H9 (cell line): ENCODE results near the gene ADISSP. TPM values are rescaled to one million over a fixed set of nuclear protein-coding genes. Genes with fewer than 3 reads are reported as not detected.

Source experiments
- DNase-seq: peaks from one replicate; pipeline ENCODE4 v3.0.0-alpha.2; 2017
- H2AFZ ChIP-seq: one replicate; pipeline ENCODE4 v1.6.1; 2013; ENCODE audit warnings: mild to moderate bottlenecking, low read length, control low read depth, moderate library complexity
- H2AK5ac ChIP-seq: 2 replicates; pipeline ENCODE4 v1.6.1; 2013; ENCODE audit warnings: low read length, control low read depth, mixed read lengths; ENCODE audit not compliant: insufficient read length
- H2BK120ac ChIP-seq: one replicate; pipeline ENCODE4 v1.6.1; 2013; ENCODE audit warnings: low read depth, mild to moderate bottlenecking, low read length, control low read depth, inconsistent platforms; ENCODE audit not compliant: poor library complexity, severe bottlenecking
- H2BK12ac ChIP-seq: 2 replicates; pipeline ENCODE4 v1.6.1; 2013; ENCODE audit warnings: low read length, control low read depth, mixed read lengths, low read depth; ENCODE audit not compliant: insufficient read length
- H2BK15ac ChIP-seq: 2 replicates; pipeline ENCODE4 v1.6.1; 2013; ENCODE audit warnings: low read depth, low read length, control low read depth
- H2BK20ac ChIP-seq: one replicate; pipeline ENCODE4 v1.6.1; 2013; ENCODE audit warnings: low read depth, mild to moderate bottlenecking, low read length, control low read depth, inconsistent platforms; ENCODE audit not compliant: poor library complexity, severe bottlenecking
- H2BK5ac ChIP-seq: 2 replicates; pipeline ENCODE4 v1.6.1; 2013; ENCODE audit warnings: low read length, control low read depth, mixed read lengths; ENCODE audit not compliant: insufficient read length
- H3K14ac ChIP-seq: 2 replicates; pipeline ENCODE4 v1.6.1; 2013; ENCODE audit warnings: low read length, control low read depth; ENCODE audit not compliant: insufficient read depth
- H3K18ac ChIP-seq: 2 replicates; pipeline ENCODE4 v1.6.1; 2013; ENCODE audit warnings: low read depth, mild to moderate bottlenecking, mixed read lengths, low read length, control low read depth; ENCODE audit not compliant: insufficient read length
- H3K23ac ChIP-seq: 2 replicates; pipeline ENCODE4 v1.6.1; 2013; ENCODE audit warnings: low read length, control low read depth, mixed read lengths, low read depth; ENCODE audit not compliant: insufficient read length
- H3K23me2 ChIP-seq: 2 replicates; pipeline ENCODE4 v1.6.1; 2013; ENCODE audit warnings: low read depth, mild to moderate bottlenecking, mixed read lengths, low read length, control low read depth; ENCODE audit not compliant: insufficient read length, poor library complexity, severe bottlenecking
- H3K27ac ChIP-seq: 2 replicates; pipeline ENCODE4 v1.5.1; 2013; ENCODE audit warnings: low read length, control low read depth, mixed read lengths, low read depth; ENCODE audit not compliant: insufficient read length
- H3K27me3 ChIP-seq: 2 replicates; pipeline ENCODE4 v1.6.1; 2013; ENCODE audit warnings: low read length, control low read depth, inconsistent platforms; ENCODE audit not compliant: insufficient read depth
- H3K4ac ChIP-seq: 2 replicates; pipeline ENCODE4 v1.6.1; 2013; ENCODE audit warnings: low read depth, mild to moderate bottlenecking, control low read depth, inconsistent platforms, low read length, moderate library complexity
- H3K4me1 ChIP-seq: 2 replicates; pipeline ENCODE4 v1.6.1; 2013; ENCODE audit warnings: low read length, control low read depth, inconsistent platforms; ENCODE audit not compliant: insufficient read depth
- H3K4me2 ChIP-seq: 2 replicates; pipeline ENCODE4 v1.6.1; 2013; ENCODE audit warnings: low read length, control low read depth, mixed read lengths; ENCODE audit not compliant: insufficient read length, insufficient read depth
- H3K56ac ChIP-seq: 2 replicates; pipeline ENCODE4 v1.6.1; 2013; ENCODE audit warnings: low read depth, mild to moderate bottlenecking, mixed read lengths, low read length, control low read depth; ENCODE audit not compliant: insufficient read length
- H3K79me1 ChIP-seq: 2 replicates; pipeline ENCODE4 v1.6.1; 2013; ENCODE audit warnings: low read depth, mild to moderate bottlenecking, moderate library complexity, low read length, control low read depth, inconsistent platforms; ENCODE audit not compliant: insufficient read depth, poor library complexity, severe bottlenecking
- H3K79me2 ChIP-seq: 2 replicates; pipeline ENCODE4 v1.6.1; 2013; ENCODE audit warnings: low read length, control low read depth, inconsistent platforms; ENCODE audit not compliant: insufficient read depth
- H3K9ac ChIP-seq: 2 replicates; pipeline ENCODE4 v1.6.1; 2013; ENCODE audit warnings: low read length, control low read depth, mixed read lengths; ENCODE audit not compliant: insufficient read length; ENCODE audit errors: extremely low read depth
- H3K9me3 ChIP-seq: one replicate; pipeline ENCODE4 v1.6.1; 2013; ENCODE audit warnings: low read depth, low read length, inconsistent platforms; ENCODE audit not compliant: control insufficient read depth
- H3T11ph ChIP-seq: one replicate; pipeline ENCODE4 v1.6.1; 2013; ENCODE audit warnings: mild to moderate bottlenecking, low read length, control low read depth, inconsistent platforms
- H4K20me1 ChIP-seq: one replicate; pipeline ENCODE4 v1.6.1; 2013; ENCODE audit not compliant: control insufficient read depth, insufficient read length, insufficient read depth
- H4K5ac ChIP-seq: 2 replicates; pipeline ENCODE4 v1.6.1; 2013; ENCODE audit warnings: low read depth, mild to moderate bottlenecking, mixed read lengths, low read length, control low read depth; ENCODE audit not compliant: insufficient read length
- H4K8ac ChIP-seq: replicated peaks from 2 replicates; pipeline ENCODE4 v1.6.1; 2013; ENCODE audit warnings: low read length, control low read depth, mixed read lengths, low read depth; ENCODE audit not compliant: insufficient read length
- H4K91ac ChIP-seq: 2 replicates; pipeline ENCODE4 v1.6.1; 2013; ENCODE audit warnings: low read depth, mild to moderate bottlenecking, moderate library complexity, mixed read lengths, low read length, control low read depth; ENCODE audit not compliant: insufficient read length
- H3K27ac Mint-ChIP-seq, 3 experiments: 2 replicates in 2 of 3; 3 replicates in 1 of 3; pipeline ENCODE4 v1.8.0; 2020 to 2021; ENCODE audit warnings: mixed read lengths in 3 of 3, mild to moderate bottlenecking in 1 of 3, moderate library complexity in 1 of 3
- H3K27me3 Mint-ChIP-seq: 2 replicates; pipeline ENCODE4 v1.8.0; 2021; ENCODE audit warnings: low read depth, mild to moderate bottlenecking, moderate library complexity, mixed read lengths
- H3K36me3 Mint-ChIP-seq, 3 experiments: 2 replicates in 2 of 3; 3 replicates in 1 of 3; pipeline ENCODE4 v1.8.0; 2020 to 2021; ENCODE audit warnings: low read depth in 3 of 3, mixed read lengths in 3 of 3; ENCODE audit not compliant: insufficient read depth in 1 of 3
- H3K4me1 Mint-ChIP-seq, 2 experiments: 2 replicates each; pipeline ENCODE4 v1.8.0; 2020; ENCODE audit warnings: mixed read lengths in 2 of 2
- H3K4me3 Mint-ChIP-seq, 2 experiments: 2 replicates in 1 of 2; 3 replicates in 1 of 2; pipeline ENCODE4 v1.8.0; 2020 to 2021; ENCODE audit warnings: mild to moderate bottlenecking in 2 of 2, mixed read lengths in 2 of 2, moderate library complexity in 1 of 2
- H3K9me3 Mint-ChIP-seq, 2 experiments: 2 replicates in 1 of 2; 3 replicates in 1 of 2; pipeline ENCODE4 v1.8.0; 2020; ENCODE audit warnings: mild to moderate bottlenecking in 2 of 2, mixed read lengths in 2 of 2, moderate library complexity in 1 of 2
- WGBS: extraction: QIAGEN DNeasy Blood & Tissue Kit; methylation state at CpG from one replicate; pipeline ENCODE4 v1.1.7; 2013; ENCODE audit warnings: missing lambda C conversion rate, low lambda C conversion rate, mixed read lengths; ENCODE audit not compliant: insufficient read length; ENCODE audit errors: extremely low coverage; 5-methylcytosine and 5-hydroxymethylcytosine counted together
- total RNA-seq: library from RNA; stranded (reverse); gene quantifications from 2 replicates; pipeline ENCODE4 v1.2.1, GENCODE V29; 2021
- TF ChIP-seq, protein P1 (sequence below): fragments of 200-600 bp; sonication (generic); conservative IDR thresholded peaks from 3 replicates; pipeline ENCODE4 v1.8.0; 2021; ENCODE audit warnings: antibody characterized with exemption, mild to moderate bottlenecking

ADISSP gene
- total RNA-seq, 1 experiment from 2014 or later = 80.9 TPM

DNA sequence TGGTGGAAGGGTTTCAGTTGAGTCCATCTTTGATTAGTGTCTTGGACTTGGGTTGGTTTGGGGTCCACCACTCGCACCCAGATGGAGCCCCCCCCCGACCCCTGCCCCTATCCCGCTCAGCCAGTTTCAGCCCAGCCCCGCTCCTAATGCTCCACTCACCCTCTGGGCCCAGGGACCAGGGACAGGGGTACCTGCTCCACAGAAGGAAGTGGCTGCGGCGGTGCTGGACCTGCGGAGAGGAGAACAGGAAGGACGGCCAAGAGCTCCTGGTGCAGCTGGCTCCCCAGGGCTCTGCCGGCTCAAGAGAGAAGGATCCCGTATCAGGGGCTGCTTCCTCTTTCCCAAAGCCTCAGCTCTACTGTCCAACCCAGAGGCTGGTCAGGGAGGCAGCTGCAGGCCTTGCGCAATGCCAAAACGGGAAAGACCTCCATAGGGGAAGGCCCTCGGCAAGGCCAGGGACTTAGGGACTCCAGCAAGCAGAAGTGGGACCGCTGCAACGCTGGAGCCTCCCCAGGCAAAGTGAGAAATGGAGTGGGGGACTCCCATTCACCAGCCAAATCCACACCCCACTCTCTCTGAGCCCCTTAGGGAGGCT is 55.2 kb downstream of the ADISSP start, which contains the start of gene SIGLEC1:
Gene SIGLEC1 (minus strand): TSS at position 322 of the 595 bp plus-strand sequence. CDS start 5,472 bp downstream, outside the sequence.
- H3K4me2 ChIP-seq = no peak within 1 kb of the TSS
- no peak within 1 kb of the TSS for H4K91ac ChIP-seq
- H3K18ac ChIP-seq = no peak within 1 kb of the TSS
- H2AK5ac ChIP-seq = no peak within 1 kb of the TSS
- no peak within 1 kb of the TSS; a peak in 1 of 5 replicates for H3K4me3 Mint-ChIP-seq
- H3K23ac ChIP-seq = no peak within 1 kb of the TSS
- peak within 1 kb of the TSS in 1 of 3 experiments; percentile 59; a peak in 1 of 7 replicates for H3K27ac Mint-ChIP-seq
- no peaks in the 10 kb centered on the region for H4K20me1 ChIP-seq
- no peak within 1 kb of the TSS for H3K56ac ChIP-seq
- no peaks in the 10 kb centered on the region for H3K9me3 ChIP-seq
- H2BK120ac ChIP-seq = no peak within 1 kb of the TSS
- WGBS = no CpG with 5 or more reads among the region's 15 CpGs
- H2BK12ac ChIP-seq = no peak within 1 kb of the TSS
- H2BK15ac ChIP-seq = no peak within 1 kb of the TSS
- no peak within 1 kb of the TSS for H3K14ac ChIP-seq
- H3K27ac ChIP-seq = no peak within 1 kb of the TSS
- no peaks in the 10 kb centered on the region for H3K4me1 Mint-ChIP-seq
- H3T11ph ChIP-seq = no peak within 1 kb of the TSS
- peak; percentile 17 for DNase-seq
- H3K4me1 ChIP-seq = no peaks in the 10 kb centered on the region
- no peaks in the 10 kb centered on the region for H3K79me2 ChIP-seq
- H2BK5ac ChIP-seq = no peak within 1 kb of the TSS
- no peak within 1 kb of the TSS for H2BK20ac ChIP-seq
- H2AFZ ChIP-seq = no peak within 1 kb of the TSS
- no peak within 1 kb of the TSS for H4K8ac ChIP-seq
- H3K9ac ChIP-seq = no peak within 1 kb of the TSS
- H3K9me3 Mint-ChIP-seq = no peaks in the 10 kb centered on the region
- peaks cover 1% of the 10 kb centered on the region for H3K27me3 Mint-ChIP-seq
- H3K36me3 Mint-ChIP-seq = no peaks in the 10 kb centered on the region
- H3K27me3 ChIP-seq = no peaks in the 10 kb centered on the region; the same call in 1 of the 2 replicates
- H3K79me1 ChIP-seq = no peaks in the 10 kb centered on the region
- no peaks in the 10 kb centered on the region for H3K23me2 ChIP-seq
- no peak within 1 kb of the TSS for H4K5ac ChIP-seq
- no peak within 1 kb of the TSS for H3K4ac ChIP-seq
- TF ChIP-seq, protein P1, sequence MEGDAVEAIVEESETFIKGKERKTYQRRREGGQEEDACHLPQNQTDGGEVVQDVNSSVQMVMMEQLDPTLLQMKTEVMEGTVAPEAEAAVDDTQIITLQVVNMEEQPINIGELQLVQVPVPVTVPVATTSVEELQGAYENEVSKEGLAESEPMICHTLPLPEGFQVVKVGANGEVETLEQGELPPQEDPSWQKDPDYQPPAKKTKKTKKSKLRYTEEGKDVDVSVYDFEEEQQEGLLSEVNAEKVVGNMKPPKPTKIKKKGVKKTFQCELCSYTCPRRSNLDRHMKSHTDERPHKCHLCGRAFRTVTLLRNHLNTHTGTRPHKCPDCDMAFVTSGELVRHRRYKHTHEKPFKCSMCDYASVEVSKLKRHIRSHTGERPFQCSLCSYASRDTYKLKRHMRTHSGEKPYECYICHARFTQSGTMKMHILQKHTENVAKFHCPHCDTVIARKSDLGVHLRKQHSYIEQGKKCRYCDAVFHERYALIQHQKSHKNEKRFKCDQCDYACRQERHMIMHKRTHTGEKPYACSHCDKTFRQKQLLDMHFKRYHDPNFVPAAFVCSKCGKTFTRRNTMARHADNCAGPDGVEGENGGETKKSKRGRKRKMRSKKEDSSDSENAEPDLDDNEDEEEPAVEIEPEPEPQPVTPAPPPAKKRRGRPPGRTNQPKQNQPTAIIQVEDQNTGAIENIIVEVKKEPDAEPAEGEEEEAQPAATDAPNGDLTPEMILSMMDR = no peak
